GM18502 (cell line): Measurements from ENCODE around the gene PPP2R2C.

Experiments
- ATAC-seq: cut with Tn5 transposase; IDR thresholded peaks from one replicate; pipeline ENCODE4 v1.9.1; 2021; ENCODE audit warnings: mild to moderate bottlenecking; ENCODE audit not compliant: unreplicated experiment, poor library complexity

The PPP2R2C gene

DNA sequence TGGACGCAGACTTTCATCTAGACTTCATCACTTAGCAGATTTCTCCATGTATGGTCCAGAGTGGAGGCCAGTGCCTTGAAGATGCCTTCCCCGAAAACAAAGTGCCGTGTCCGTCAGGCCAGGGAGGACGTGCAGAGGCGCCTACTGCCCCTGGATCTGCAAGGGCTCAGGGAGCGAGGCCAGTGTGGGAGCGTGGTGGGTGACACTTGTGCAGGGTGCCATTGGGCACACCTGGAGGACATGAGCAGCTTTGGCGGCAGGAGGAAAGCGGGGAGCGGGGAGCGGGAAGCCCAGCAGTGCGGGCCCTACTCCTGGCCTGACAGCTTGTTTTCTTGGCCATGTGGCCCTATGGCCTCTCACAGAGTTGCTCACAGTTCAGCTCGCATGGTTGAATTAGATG is 176.9 kb downstream of the PPP2R2C start:
- no peak for ATAC-seq

DNA sequence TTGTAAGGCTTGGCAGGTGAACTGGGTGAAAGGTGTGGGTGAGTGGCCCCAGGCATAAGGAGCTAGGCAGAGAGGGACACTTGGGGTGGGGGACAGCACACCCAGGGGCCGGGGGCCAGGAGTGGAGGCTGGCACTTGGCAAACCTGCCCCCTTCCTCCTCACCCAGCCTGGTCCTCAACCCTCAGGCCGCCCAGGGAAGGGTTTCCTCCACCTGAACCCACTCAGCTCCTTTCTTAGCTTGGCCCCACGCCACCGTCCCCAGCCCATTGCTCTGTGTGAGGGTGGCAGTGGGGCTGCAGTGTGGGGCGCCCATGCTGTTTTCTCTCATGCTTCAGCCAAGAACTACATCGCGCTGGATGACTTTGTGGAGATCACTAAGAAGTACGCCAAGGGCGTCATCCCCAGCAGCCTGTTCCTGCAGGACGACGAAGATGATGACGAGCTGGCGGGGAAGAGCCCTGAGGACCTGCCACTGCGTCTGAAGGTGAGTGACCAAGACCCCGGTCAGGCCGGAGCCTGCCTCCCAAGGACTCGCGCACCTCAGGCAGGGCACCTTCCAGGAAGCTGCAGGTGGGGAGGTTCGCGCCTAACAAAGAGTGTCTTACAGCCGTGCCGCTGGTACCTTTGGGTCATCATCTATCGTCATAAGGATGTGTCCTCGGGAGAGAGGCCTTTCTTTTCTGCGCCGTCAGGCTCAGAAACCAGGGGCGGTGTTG is 177.6 kb downstream of the PPP2R2C start:
- ATAC-seq: no peak

GRCh38 chr4:6293661-6294060 is 178.8 kb downstream of the PPP2R2C start:
- ATAC-seq: no peak

GRCh38 chr4:6293097-6293445 is 179.3 kb downstream of the PPP2R2C start:
- ATAC-seq: no peak

GRCh38 chr4:6292376-6293096 is 179.9 kb downstream of the PPP2R2C start:
- no peak for ATAC-seq

- no peak for ATAC-seq
Observed at GRCh38 chr4:6291784-6292297, 180.6 kb downstream of the PPP2R2C start.

DNA sequence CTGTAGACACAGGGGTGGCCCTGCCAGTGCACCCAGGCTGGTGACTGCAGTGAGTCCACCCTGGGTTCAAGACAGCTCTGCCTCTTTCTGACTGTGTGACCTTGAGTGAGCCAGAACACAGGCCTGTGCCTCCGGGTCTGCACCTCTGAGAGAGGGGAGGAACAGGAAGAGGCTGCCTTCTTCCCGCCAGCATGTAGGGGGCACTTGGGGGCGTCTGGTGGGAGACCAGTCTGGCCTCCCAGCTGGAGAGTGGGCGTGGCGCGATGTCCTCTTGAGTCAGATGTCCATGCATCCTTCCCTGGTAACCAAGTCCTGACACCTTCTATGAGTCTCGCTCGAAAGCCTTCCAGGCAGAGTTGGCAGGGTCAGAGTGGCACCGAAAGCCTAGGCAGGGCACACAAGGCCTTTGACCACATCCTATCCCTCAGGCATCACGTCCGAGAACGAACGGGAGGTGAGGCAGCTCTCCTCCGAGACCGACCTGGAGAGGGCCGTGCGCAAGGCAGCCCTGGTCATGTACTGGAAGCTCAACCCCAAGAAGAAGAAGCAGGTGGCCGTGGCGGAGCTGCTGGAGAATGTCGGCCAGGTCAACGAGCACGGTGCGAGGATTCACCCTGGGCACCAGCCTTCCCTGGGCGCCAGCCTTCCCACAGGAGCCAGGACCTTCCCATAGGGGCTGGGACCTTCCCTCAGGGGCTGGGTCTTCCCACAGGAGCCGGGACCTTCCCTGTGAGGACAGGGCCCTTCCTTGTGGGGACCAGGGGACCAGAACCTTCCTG is 181.5 kb downstream of the PPP2R2C start:
- no peak for ATAC-seq

GRCh38 chr4:6290256-6290655 is 182.2 kb downstream of the PPP2R2C start:
- no peak for ATAC-seq

DNA sequence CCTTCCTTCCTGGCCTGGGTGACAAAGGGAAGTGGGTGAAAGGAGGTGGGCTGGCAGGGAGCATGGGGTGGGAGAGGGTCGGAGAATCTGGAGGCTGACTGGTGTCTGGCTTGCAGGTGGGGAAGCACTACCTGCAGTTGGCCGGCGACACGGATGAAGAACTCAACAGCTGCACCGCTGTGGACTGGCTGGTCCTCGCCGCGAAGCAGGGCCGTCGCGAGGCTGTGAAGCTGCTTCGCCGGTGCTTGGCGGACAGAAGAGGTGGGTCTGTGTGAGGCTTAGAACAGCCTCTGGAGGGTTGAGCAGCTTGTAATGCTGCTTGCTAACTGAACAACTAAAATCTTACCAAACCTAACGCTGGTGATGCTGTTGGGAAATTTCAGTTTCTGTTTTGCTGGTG is 183.5 kb downstream of the PPP2R2C start:
- ATAC-seq: no peak

DNA sequence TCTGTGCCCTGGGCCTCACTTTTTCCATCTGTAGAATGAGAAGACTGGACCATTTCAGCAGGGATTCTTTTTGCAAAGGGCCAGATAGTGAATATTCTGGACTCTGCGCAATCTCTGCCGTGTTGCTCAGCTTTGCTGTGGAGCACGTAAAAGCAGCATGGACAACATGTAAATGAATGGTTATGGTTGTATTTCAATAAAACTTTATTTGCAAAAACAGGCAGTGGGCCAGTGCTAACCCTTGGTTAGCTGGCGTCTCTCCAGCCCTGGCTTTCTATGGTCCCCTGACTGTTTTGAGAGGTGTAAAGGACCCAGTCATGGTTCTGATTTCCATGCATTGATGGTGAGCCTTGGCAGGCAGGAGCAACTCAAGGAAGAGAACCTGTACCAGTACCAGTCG is 184.1 kb downstream of the PPP2R2C start:
- ATAC-seq: no peak

DNA sequence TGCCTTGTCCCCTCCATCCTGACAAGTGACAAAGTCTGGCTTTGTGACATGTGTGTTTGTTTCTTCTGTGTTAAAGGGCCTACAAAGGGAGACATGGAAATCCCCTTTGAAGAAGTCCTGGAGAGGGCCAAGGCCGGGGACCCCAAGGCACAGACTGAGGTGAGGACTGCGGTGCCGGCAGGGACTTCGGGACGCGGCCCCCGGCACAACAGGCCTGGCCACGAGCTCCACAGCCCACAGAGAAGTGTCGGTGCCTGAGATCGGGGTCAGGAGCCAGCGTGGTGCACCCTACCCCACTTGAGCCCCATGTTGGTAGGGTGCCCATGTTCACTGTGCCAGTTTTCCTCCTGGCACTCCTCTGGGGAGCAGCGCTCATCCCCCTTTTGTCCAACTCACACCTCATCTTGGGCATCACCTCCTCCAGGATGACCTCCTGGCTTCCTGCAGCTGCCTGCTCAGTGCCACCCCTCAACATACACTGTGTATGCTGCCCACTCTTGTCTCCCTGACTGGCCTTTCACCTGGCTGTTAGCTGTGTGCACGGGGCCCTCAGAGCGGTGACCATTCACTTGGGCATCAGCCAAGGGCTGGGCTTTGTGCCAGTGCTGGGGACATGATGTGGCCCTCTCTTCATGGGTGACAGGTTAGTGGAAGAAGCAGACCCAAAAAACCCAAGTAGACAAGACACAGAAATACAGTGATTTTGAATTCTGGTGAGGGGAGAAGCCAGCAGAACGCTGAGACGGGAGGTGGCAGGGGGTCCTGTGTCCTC is 185.2 kb downstream of the PPP2R2C start:
- ATAC-seq: no peak

DNA sequence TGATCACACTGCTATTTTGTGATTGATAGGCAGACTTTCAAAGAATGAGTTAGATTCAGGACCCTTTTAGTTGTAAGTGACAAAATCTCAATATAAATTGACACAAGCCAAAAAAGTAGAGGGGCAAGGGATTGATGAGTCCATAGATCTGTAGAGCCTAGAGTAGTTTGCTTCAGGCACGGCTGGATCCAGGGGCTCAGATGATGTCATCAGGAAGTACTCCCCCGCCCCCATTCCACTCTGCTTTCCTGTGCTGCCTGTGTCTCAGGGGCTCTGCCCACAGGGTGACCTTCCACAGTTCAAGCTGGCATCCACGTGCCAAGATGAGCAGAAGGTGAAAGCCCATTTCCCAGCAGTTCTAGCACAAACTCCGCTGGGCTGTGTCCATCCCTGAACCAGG is 189.1 kb downstream of the PPP2R2C start:
- ATAC-seq: no peak

DNA sequence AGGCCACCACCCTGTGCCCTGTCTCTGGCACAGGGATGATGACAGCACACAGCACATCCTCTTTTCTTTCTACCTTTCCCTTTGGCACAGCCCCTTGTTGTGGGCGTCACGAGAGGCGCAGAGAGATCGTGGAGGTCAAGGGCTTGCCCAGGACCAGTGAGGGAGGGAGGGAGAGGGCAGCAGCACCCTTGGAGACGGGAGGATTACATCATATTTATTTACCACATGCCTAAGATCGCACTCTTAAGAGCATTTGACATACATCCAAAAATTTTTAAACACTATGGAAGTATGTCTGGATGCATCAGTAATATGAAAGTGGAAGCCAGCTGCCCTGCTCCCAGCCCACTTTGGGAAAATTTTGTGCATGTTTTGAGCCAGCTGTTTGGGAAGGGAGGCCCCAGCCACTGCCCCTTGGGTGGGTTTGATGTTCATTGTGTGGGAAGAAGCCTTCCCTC is 190.1 kb downstream of the PPP2R2C start:
- ATAC-seq: no peak

DNA sequence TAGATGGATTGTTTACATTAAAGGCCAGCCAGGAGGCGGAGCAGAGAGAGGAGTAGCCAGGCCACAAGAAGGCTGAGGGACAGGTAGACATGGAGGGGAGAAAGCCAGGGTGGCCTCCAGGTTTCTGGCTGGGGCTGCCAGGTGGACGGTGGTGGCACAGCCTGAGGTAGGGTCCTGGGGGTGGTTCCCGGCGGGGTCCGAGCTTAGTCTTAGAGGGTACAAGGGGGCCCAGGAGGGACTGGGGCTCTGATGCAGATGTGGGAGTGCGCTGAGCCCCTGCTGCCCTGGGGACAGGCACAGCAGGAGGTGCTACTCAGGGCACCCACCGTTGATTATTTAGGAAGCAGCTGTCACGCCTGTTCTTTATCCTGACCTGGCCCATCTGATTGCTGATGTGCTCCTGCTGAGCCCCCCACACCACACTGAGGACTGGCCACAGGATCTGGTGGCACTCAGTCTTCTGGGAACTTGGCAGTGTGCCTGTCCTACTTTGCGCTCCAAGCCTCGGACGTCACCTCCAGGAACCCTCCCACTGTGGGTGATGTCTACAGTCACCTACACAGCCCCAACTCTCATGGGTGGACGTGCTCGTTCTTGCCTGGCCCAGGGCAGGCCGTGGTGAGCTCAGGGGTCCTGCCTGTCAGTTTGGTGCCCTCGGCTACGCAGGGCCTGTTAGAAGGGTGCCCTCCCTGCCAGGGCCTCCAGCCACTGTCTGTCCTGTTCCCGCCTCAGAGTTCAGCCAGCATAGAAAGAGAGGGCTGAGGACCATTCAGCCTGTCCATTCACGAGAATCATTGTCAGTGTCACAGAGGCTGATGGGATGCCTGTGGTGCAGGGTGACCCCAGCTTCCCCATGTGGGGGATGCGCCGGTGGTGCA is 190.7 kb downstream of the PPP2R2C start:
- no peak for ATAC-seq

- ATAC-seq: no peak
Observed at GRCh38 chr4:6280365-6280996, 191.9 kb downstream of the PPP2R2C start.

- no peak for ATAC-seq
Observed at GRCh38 chr4:6279582-6280289, 192.7 kb downstream of the PPP2R2C start.

- peak; percentile 98 for ATAC-seq
Observed at GRCh38 chr4:6278801-6279197, 193.6 kb downstream of the PPP2R2C start.
